Measurements from ENCODE around the gene S100PBP.
"Not testable (repeated sequence)": the region's sequence is repeated elsewhere in the genome, so short reads cannot be mapped to it uniquely, and the experiment has no call there.

S100PBP gene

DNA sequence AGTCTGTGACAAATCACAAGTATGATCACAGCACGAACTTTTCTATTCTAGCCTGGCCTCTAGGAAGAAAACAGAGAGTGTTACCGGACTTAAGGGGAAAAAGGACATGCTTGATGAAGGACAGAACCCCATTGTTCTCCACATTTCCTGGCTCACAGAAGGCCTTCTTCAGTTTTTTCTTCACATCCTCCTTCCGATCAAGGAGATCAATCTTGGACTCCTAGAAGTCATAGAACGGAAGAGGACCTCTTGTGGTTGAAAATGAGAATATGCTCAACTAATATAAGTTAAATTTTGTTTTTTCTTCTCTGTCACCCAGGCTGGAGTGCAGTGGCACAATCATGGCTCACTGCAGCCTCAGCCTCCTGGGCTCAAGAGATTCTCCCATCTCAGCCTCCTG is 30.6 kb upstream of the S100PBP start:
- DNase-seq: peak; percentile 49

DNA sequence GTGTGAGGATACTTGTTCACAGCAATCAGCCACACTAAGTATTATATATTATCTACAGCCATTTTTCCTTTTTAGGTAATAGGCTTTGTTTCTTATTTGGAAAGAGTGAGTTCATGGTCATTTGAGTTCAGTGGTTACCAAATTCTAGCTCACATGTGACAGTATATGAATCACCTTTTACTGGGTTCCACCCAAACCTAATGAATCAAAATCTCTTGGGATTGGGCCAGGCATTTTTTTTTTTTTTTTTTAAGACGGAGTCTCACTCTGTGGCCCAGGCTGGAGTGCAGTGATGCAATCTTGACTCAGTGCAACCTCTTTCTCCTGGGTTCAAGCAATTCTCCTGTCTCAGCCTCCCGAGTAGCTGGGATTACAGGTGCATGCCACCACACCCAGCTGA is 28.1 kb upstream of the S100PBP start:
- DNase-seq: not testable (repeated sequence)

DNA sequence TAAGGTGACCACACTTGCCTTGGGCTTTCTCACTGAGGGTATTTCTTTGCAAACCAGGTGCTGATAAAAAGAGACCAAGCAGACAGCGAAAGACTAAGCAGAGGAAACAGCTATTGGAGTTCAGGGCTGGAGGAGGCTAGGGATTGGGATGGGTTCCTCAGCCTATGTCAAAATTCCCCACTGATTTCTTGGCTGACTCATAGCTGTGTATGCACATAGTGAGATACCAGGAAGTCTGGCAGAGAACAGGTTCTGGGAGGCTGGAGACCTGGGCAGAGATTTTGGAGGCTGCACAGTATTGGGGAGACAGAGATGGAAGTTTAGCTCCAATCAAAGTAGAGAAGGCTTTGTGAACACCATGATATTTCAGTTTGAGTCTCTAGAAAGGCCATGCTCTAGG is 25.6 kb upstream of the S100PBP start:
- DNase-seq: no peak

DNA sequence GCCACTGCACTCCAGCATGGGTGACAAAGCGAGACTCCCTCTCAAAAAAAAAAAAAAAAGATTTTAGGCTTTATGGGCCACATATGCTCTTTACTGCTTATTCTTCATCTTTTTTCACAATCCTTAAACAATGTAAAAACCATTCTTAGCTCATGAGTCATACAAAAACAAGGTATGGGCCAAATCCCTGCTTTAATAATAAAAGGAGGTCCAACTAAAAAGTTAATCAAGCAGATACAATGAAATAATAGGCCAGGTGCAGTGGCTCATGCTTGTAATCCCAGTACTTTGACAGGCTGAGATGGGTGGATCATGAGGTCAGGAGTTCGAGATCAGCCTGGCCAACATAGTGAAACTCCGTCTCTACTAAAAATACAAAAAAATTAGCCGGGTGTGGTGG is 21.7 kb upstream of the S100PBP start:
- DNase-seq: not testable (repeated sequence)

DNA sequence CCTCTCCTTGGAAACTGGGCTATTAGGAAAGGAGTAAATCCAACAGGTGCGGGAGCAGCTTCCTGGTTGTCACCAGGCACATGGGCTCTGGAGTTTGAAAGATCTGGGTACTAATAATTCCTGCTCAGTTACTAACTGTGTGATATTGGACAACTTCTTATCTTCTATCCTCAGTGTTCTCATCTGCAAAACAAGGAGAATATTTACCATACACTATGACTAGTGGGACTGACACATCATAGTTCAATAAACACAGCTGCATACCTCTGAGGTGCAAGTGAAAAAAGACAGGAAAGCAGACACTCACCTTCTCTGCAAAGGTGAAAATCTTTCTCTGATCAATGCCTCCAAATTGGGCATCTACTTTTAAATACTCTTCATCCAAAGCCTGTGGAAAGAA is 20.0 kb upstream of the S100PBP start:
- no peak for DNase-seq

DNA sequence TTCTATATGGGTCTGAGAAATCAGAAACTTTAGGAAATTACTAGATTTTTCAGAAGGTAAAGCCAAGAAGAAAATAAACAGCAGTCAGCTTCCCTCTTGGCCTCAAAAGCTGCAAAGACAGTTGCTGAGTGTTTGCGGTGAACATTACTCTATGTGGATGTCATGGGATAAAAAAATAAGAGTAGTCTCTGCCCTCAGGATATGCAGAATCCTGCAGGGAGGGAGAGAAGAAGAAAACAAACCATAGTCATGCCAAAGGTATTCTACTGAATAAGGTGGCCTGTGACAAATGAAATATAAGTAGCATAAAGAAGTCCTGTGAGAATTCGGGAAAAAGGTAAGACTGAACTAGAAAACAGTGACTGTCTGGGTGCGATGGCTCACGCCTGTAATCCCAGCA is 19.3 kb upstream of the S100PBP start:
- DNase-seq: no peak

DNA sequence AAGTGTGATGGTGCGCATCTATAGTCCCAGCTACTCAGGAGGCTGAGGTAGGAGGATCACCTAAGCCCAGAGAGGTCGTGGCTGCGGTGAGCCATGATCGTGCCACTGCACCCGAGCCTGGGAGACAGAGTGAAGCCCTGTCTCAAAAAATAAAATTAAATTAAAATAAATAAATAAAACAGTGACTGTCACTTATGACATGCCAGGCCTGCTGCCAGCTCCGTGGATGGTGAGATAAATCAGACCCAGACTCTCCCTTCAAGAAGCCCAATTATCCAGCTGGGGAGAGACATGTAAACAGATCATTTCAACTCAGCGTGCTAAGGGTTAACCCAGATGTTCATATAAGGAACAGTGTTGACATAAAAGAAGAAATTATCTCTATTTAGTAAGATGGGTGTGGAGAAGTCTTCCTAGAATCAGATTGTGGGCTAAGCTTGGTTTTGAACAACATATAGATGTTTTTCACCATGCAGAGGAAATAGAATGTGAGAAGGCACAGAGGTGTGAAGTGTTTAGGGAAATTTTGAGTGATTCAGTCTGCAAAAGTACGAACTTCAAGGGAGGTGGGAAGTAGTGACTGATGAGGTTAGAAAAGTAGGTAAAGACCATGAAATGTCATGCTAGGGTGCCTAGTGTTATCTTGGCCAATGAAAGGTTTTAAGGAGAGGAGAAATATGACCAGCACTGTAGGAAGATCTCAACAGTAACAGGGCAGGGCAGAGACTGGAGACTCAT is 18.6 kb upstream of the S100PBP start:
- DNase-seq: no peak

DNA sequence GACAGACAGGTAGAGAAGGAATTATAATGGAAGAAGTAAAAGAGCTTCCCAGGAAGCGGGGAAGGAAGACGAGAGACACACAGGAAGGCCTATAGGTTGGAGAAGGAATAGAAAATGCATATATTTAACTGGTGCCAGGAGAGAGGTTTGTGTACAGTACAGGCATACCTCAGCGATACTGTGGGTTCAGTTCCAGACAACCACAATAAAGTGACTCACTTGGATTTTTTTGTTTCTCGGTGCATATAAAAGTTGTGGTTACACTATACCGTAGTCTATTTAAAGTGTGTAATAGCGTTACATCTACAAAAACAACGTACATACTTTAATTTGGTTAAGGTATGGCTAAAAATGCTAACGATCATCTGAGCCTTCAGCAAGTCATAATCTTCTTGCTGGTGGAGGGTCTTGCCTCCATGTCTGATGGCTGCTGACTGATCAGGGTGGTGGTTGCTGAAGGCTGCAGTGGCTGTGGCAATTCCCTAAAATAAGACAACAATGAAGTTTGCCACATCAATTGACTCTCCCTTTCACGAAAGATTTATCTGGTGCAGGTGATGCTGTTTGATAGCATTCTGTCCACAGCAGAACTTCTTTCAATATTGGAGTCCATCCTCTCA is 16.2 kb upstream of the S100PBP start:
- no peak for DNase-seq

DNA sequence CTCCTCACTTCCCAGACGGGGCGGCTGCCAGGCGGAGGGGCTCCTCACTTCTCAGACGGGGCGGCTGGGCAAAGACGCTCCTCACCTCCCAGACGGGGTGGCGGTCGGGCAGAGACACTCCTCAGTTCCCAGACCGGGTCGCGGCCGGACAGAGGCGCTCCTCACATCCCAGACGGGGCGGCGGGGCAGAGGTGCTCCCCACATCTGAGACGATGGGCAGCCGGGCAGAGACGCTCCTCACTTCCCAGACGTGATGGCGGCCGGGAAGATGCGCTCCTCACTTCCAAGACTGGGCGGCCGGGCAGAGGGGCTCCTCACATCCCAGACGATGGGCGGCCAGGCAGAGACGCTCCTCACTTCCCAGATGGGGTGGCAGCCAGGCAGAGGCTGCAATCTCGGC is 13.0 kb upstream of the S100PBP start:
- DNase-seq: not testable (repeated sequence)

DNA sequence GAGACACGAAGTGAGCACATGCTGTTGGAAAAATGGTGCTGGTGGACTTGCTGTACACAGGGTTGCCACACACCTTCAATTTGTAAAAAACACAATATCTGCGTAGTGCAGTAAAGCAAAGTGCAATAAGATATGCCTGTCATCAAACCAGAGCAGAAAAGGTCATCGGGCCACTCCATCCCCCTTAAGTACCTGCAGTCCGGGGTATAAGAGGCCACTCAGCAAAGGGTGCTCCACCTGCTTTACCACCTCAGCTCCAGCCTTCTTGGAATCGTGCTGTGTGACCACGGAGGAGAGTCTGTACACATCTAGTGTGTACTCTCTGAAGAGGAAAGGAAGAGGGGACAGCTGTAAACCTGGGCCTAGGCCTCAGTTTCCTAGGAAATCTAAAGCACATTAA is 11.2 kb upstream of the S100PBP start:
- DNase-seq: no peak

DNA sequence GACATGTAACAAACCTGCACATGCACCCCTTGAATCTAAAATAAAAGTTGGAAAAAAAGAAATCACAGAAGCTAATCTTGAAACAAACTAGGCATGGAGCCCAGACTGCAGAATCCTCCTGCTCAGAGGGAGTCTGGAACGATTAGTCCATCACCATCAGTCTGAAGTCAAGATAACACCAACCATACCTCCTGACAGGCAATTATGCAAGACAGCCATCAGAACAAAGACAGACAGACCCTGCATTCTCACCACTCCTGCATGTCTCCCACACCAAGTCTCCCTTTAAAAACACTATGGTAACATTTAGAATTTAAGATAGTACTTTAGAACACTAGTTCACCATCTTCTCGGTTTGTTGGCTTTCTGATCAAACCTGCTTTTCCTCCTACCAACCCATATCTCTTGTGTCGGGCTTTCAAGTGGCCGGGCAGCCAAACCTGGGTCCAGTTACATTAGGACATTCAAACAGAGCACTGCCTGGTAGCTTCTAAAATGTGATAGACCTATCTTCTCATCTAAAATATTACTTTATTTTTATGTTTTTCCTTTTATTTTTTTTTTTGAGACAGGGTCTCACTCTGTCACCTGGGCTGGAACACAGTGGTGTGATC is 10.4 kb upstream of the S100PBP start:
- no peak for DNase-seq

DNA sequence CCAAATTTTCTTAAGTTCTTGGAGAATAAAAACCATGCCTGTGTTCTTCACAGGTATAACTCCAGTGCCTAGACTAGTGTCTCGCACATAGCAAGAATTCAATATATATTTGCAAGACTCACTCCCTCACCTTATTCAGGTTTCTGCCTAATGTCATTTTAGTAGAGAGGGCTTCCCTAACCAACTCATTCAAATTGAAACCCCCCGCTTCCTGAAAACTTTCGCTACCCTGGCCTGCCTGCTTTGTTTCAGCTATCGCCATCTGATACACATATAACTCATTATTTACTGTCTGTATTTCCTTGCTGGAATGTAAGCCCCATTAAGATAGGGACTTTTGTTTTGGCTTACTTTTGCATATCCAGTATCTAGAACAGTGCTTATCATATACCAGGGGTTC is 8.9 kb upstream of the S100PBP start:
- DNase-seq: no peak

DNA sequence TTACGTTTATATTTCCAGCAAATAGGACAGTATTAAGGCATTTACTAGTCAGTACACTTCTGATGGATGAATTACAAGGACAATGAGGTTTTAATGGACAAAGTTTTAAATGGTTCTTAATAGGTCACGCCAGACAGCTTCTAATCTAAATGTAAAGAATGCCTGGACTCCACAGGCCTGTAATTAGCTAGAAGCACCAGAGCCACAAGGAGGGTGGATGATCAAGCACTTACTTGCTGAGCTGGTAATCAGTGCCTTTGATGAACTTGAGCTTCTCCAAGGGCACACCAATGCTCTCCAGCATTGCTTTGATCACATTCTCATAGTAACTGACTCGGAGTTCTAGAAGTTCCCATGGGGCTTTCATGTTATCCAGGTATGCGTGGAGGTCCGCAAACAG is 7.1 kb upstream of the S100PBP start:
- DNase-seq: no peak

DNA sequence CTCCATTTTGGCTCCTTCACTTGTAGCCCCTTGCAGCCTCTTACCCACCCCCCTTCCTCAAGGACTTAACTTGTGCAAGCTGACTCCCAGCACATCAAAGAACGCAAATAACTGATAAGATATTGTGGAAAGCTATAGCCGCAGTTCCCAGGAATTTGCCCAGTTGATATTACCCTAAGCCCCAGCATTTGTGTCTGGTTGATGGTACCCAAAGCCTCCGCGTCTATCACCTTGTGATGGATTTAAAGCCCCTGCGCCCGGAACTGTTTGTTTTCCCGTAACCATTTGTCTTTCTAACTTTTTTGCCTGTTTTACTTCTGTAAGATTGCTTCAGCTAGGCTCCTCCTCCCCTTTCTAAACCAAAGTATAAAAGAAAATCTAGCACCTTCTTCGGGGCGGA is 6.2 kb upstream of the S100PBP start:
- DNase-seq: no peak

DNA sequence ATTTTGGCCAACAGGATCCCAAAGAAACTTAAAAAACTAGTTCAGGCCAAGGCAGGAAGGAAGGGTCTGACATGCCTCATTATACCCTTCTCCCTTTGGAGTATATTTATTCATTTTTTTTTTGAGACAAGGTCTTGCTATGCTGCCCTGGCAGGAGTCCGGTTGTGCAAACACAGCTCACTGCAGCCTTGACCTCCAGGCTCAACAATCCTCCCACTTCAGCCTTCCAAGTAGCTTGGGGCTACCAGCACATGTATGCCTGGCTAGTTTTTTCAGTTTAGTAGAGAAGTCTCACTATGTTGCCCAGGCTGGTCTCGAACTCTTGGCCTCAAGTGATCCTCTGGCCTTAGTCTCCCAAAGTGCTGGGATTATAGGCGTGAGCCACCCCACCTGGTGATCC is 5.5 kb upstream of the S100PBP start:
- no peak for DNase-seq

DNA sequence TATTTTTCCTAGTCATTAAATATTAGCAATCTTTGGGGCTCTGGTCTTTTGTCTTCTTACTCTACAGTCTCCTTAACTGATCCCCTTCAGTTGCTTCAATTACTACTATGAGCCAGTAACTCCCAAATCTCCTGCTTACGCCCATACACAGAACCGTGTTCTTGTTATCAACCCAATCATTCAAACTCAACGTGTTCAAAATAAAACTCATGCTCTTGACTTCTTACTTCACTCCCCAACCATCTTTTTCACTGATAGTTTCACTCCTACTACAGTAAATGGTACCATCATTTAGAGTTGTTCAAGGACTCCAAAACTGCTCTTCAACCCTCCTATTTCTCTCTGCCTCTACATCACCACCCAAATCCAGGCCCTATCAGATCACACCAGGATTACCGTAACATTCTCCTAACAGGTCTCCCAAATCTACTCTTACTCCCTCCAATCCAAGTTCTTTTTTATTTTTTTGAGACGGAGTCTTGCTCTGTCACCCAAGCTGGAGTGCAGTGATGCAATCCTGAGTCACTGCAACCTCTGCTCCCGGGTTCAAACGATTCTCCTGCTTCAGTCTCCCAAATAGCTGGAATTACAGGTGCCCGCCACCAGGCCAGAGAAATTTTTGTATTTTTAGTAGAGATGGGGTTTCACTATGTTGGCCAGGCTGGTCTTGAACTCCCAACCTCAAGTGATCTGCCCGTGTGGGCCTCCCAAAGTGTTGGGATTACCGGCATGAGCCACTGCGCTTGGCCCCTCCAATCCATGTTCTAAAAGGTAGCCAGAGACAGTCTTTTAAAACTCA is 3.3 kb upstream of the S100PBP start:
- no peak for DNase-seq

DNA sequence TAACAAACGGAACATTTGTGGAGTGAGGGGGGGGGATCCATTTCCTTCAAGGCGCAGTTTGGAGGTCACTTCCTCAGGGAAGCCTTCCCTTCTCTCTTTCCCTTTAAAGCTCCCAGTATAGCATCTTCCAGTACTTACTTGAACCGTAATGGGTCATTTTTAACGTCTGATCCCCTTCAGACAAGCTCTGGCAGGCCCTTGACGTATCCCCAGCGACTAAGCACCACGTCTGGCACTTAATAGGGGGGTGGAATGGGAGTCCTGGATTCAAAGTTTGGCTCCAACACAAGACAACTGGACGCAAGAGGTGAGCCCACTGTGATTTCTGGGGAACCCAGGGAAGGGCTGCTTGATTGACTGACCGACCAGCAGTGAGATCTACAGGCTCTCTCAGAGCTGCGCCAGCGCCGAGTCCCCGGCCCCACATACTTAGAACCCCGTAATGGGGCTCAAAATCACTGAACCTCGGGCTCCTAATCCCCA is 736 bp upstream of the S100PBP start:
- no peak for DNase-seq

DNA sequence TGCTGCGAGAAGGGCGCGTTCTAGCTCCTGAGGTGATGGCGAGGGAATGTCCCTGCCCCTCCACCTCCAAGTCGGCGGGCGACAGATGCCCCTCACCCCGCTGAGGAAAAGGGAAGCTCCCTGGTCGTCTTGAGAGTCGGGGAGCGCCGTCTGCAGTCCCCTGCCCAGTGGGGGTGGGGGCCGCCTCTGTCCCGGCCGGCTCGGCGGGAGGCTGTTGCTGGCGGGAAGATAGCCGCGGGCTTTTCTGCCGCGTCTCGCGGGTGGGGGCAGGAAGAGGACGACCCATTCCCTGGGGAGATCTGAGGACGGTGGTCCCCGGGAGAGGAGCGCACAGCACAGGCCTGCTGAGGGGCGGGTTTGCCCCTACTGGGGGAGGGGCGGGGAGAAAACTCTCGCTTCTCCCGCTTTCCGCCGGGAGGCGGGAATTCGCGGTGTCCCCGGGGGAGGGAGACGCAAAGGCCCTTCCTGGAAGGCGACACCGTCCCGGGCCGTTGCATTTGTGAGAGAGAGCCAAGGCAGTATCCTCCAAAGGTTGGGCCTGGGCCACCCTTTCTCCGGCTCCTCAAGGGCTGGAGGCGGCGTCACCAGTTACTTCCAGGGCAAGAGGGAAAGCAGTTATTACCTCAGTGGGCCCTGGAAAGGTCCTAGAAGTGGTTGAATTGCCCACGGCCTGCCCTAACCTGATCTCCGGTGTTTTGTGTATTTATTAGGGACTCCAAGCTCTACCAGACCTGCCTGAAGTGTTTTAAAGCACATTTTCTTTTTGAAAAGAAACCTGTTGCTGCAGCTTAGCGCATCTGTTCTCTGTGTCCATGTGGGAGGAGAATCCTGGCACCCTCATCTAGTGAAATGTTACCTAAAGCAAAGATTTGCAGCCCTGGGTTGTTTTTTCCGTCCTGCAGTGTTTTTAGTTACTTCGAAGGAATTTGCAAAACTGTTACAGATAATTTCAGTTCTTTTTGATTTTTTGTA is 648 bp downstream of the S100PBP start:
- peak; percentile 86 for DNase-seq

DNA sequence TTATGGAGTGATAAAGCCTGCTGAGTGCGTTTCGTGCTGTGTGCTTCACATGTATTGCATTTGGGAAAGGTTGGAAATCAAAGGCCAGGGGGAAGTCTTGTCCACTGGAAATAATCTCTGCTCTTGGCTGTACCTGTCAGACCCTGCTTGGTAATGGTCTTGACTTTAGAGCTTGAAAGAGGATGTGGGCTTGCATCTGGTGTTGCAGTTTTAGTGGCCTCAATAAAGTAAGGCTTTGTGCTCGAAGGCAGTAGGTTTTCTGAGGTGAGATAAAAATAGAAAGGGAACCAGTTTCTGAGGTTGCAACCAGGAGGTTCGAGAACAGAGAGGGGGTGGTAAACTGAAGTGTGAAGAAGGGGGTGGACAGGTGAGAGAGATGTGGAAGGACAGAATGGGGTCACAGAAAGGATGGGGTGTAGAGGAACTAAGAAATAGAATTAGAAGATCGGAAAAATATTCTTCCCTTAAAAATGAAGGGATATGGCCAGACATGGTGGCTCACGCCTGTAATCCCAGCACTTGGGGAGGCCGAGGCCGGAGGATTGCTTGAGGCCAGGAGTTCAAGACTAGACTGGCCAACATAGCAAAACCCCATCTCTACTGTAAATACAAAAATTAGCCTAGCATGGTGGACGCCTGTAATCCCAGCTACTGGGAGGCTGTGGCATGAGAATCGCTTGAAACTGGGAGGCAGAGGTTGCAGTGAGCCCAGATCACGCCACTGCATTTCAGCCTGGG is 1.5 kb downstream of the S100PBP start:
- no peak for DNase-seq

DNA sequence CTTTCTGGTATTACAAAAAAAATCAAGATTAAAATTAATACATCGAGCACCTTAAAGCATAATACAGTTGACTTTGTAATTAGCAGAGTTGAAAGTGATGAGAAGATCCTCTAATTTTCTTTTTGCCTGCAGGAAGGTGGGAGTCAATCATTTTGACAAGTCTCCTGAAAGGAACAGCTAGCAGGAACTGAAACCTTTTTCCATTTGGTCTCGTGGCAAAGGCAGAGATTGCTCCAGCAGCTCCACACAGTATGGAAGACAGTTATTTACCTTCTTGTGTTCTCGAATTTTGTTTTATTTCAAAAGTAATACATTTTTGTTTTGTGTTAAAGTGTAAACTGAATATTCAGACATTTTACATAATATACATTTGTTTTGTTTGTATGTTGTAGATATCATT is 7.7 kb downstream of the S100PBP start:
- DNase-seq: no peak

DNA sequence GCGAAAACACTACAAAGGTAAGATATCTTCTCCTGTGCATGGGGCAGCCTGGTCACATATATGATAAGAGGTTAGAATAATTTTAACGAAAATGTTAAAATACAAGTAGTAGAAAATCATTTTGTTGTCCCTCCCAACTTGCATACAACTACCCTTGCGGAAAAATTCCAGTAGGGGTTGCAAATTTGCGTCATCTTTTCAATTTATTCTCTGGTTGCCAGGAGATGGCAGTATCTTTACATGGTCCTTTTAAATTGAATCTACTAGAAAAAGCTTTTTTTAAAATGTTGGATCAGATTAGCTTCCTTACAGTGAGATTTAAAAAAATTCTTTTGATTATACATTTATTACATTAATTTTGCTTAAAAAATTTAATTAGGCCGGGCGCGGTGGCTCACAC is 10.9 kb downstream of the S100PBP start:
- DNase-seq: peak; percentile 36
